OCI-LY7 (cell line): ENCODE measurements around the gene GLE1. TPM values are rescaled to one million over a fixed set of nuclear protein-coding genes. Genes with fewer than 3 reads are reported as not detected.
"Not testable (repeated sequence)": the region's sequence is repeated elsewhere in the genome, so short reads cannot be mapped to it uniquely, and the experiment has no call there.

Experiments
- BruUV-seq: library from RNA; stranded (reverse); fragments of 400-500 nt; replicated peaks from 2 replicates; lab custom pipeline; 2021; lab: Mats Ljungman, UMichigan
- CTCF ChIA-PET: fragments of 300-600 bp; sonication (Branson Sonifier 250); formaldehyde crosslinking; loops from one replicate; lab custom pipeline; 2022; ENCODE audit warnings: antibody characterized with exemption; ENCODE audit not compliant: unreplicated experiment; lab: Charles Lee
- POLR2A ChIA-PET: fragments of 300-600 bp; sonication (Branson Sonifier 250); formaldehyde crosslinking; loops from one replicate; lab custom pipeline; 2022; ENCODE audit warnings: antibody characterized with exemption; lab: Charles Lee
- DNase-seq: peaks from one replicate; pipeline ENCODE4 v3.0.0-alpha.2; 2015; ENCODE audit warnings: low spot score
- H2AFZ ChIP-seq: fragments of 200-600 bp; sonication (generic), shearing (Covaris generic); 2 replicates; pipeline ENCODE4 v1.6.1; 2014; ENCODE audit warnings: mild to moderate bottlenecking, antibody characterized with exemption, low read length, moderate library complexity
- H3K27ac ChIP-seq: fragments of 200-600 bp; sonication (generic); 2 replicates; pipeline ENCODE4 v1.5.1; 2014; ENCODE audit warnings: mixed run types, low read depth, mild to moderate bottlenecking, moderate library complexity, low read length, inconsistent platforms; ENCODE audit not compliant: poor library complexity, severe bottlenecking
- H3K36me3 ChIP-seq: fragments of 200-600 bp; sonication (generic); 2 replicates; pipeline ENCODE4 v1.6.1; 2014; ENCODE audit warnings: mild to moderate bottlenecking, antibody characterized with exemption, low read length, moderate library complexity, mixed read lengths; ENCODE audit not compliant: insufficient read depth
- H3K4me1 ChIP-seq: fragments of 200-600 bp; sonication (generic); 2 replicates; pipeline ENCODE4 v1.5.1; 2014; ENCODE audit warnings: mild to moderate bottlenecking, low read length; ENCODE audit not compliant: insufficient read depth, poor library complexity, severe bottlenecking
- H3K4me2 ChIP-seq: fragments of 200-600 bp; sonication (generic); 2 replicates; pipeline ENCODE4 v1.6.1; 2014; ENCODE audit warnings: mild to moderate bottlenecking, low read length
- H3K4me3 ChIP-seq: fragments of 200-600 bp; sonication (generic); 2 replicates; pipeline ENCODE4 v1.5.1; 2014; ENCODE audit warnings: mild to moderate bottlenecking, low read depth, low read length; ENCODE audit not compliant: poor library complexity, severe bottlenecking
- H3K79me2 ChIP-seq: fragments of 200-600 bp; sonication (generic); 2 replicates; pipeline ENCODE4 v1.6.1; 2016; ENCODE audit warnings: low read depth, mild to moderate bottlenecking, low read length, moderate library complexity, mixed read lengths; ENCODE audit not compliant: insufficient read depth
- H3K9me2 ChIP-seq: fragments of 200-600 bp; sonication (generic); 2 replicates; pipeline ENCODE4 v1.6.1; 2016; ENCODE audit warnings: mild to moderate bottlenecking, low read length, mixed read lengths; ENCODE audit not compliant: insufficient read depth
- H3K9me3 ChIP-seq: fragments of 200-600 bp; sonication (generic); 2 replicates; pipeline ENCODE4 v1.6.1; 2014; ENCODE audit warnings: mild to moderate bottlenecking, mixed run types, low read length, mixed read lengths
- H4K20me1 ChIP-seq: fragments of 200-600 bp; sonication (generic); 2 replicates; pipeline ENCODE4 v1.6.1; 2014; ENCODE audit warnings: mild to moderate bottlenecking, antibody characterized with exemption, low read length, moderate library complexity, mixed read lengths; ENCODE audit not compliant: insufficient read depth
- EZH2phosphoT487 ChIP-seq: fragments of 200-600 bp; sonication (generic); IDR thresholded peaks from 2 replicates; pipeline ENCODE4 v1.6.1; 2018; ENCODE audit warnings: low read depth, borderline replicate concordance, mild to moderate bottlenecking, mixed run types, antibody characterized with exemption, low read length, moderate library complexity, mixed read lengths
- intact Hi-C: fragments of 100-400 bp; cut with micrococcal nuclease; formaldehyde crosslinking; loops from one replicate; pipeline ENCODE4 v1.10.0; 2022; ENCODE audit not compliant: unreplicated experiment
- total RNA-seq, 2 experiments: library from RNA; depleted of rRNA in 1 of 2; stranded (reverse); fragments of >200 nt in 1 of 2; shearing (Covaris generic) in 1 of 2; gene quantifications; 2 replicates each; pipeline ENCODE4 v1.2.3, GENCODE V29; 2014 to 2022
- TF ChIP-seq, protein P1 (sequence below): fragments of 200-600 bp; sonication (generic); conservative IDR thresholded peaks from 2 replicates; pipeline ENCODE4 v1.5.1; 2014; ENCODE audit warnings: mild to moderate bottlenecking, antibody characterized with exemption, low read length, moderate library complexity, mixed read lengths

Gene GLE1
- total RNA-seq, 2 experiments from 2014 or later, result 30.8 to 45.2 TPM

DNA sequence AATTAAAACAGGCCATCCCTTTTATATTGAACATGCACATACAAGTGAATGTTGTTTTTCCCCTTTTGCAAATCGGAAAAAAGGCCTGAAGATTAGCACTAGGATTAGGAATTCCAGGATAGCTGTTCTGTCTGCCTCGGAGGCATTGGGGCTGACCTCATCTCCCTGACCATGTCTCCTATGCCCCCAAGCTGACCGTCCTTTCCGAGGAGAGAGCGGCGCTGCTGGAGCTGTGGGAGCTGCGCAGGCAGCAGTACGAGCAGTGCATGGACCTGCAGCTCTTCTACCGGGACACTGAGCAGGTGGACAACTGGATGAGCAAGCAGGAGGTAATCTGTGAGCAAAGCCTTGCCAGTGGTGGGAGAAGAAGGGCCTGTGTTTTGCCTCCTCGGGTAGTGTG is 76.2 kb downstream of the GLE1 start:
- H3K4me1 ChIP-seq, result no peaks in the 10 kb centered on the region
- no peak overlapping the region for H3K27ac ChIP-seq
- no peak for TF ChIP-seq EZH2phosphoT487
- TF ChIP-seq, protein P1, sequence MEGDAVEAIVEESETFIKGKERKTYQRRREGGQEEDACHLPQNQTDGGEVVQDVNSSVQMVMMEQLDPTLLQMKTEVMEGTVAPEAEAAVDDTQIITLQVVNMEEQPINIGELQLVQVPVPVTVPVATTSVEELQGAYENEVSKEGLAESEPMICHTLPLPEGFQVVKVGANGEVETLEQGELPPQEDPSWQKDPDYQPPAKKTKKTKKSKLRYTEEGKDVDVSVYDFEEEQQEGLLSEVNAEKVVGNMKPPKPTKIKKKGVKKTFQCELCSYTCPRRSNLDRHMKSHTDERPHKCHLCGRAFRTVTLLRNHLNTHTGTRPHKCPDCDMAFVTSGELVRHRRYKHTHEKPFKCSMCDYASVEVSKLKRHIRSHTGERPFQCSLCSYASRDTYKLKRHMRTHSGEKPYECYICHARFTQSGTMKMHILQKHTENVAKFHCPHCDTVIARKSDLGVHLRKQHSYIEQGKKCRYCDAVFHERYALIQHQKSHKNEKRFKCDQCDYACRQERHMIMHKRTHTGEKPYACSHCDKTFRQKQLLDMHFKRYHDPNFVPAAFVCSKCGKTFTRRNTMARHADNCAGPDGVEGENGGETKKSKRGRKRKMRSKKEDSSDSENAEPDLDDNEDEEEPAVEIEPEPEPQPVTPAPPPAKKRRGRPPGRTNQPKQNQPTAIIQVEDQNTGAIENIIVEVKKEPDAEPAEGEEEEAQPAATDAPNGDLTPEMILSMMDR, result no peak
- no TSS peak for BruUV-seq
- H3K79me2 ChIP-seq, result no peaks in the 10 kb centered on the region
- H3K9me3 ChIP-seq, result no peaks in the 10 kb centered on the region
- DNase-seq, result no peak
- ChIA-PET CTCF (no interaction called here), POLR2A (no interaction called here)
- H4K20me1 ChIP-seq, result no peaks in the 10 kb centered on the region
- no peaks in the 10 kb centered on the region for H3K9me2 ChIP-seq
- intact Hi-C loops, result no loop called here
- H3K36me3 ChIP-seq, result peaks cover 98% of the 10 kb centered on the region
- no peak overlapping the region for H3K4me3 ChIP-seq
- H2AFZ ChIP-seq, result no peak overlapping the region
- H3K4me2 ChIP-seq, result no peak overlapping the region

- H3K27ac ChIP-seq, H3K9me3 ChIP-seq, H3K79me2 ChIP-seq, BruUV-seq, H3K4me2 ChIP-seq, CTCF ChIA-PET, H4K20me1 ChIP-seq, DNase-seq, H2AFZ ChIP-seq, H3K9me2 ChIP-seq, H3K4me3 ChIP-seq, H3K4me1 ChIP-seq, intact Hi-C loops: not testable (repeated sequence)
- POLR2A ChIA-PET, result interaction anchor here (0.5 kb wide), 1 partner anchor 8 kb away, joined by 3 read pairs; no protein-coding TSS in a partner anchor
- H3K36me3 ChIP-seq, result peaks cover 95% of the 10 kb centered on the region
These were observed 80.6 kb downstream of the GLE1 start for GRCh38 chr9:128585155-128585554.

GRCh38 chr9:128586934-128587333 is 82.4 kb downstream of the GLE1 start:
- DNase-seq, H3K9me3 ChIP-seq, H3K4me1 ChIP-seq, CTCF ChIA-PET, H3K9me2 ChIP-seq, intact Hi-C loops, H3K79me2 ChIP-seq, H2AFZ ChIP-seq, BruUV-seq, H3K4me3 ChIP-seq, H3K27ac ChIP-seq, H4K20me1 ChIP-seq, H3K4me2 ChIP-seq: not testable (repeated sequence)
- H3K36me3 ChIP-seq, result peaks cover 93% of the 10 kb centered on the region
- POLR2A ChIA-PET, result interaction anchor here (0.7 kb wide), 2 partner anchors 9 to 39 kb away, joined by 3 to 5 read pairs; no protein-coding TSS in a partner anchor

GRCh38 chr9:128587453-128587852 is 82.9 kb downstream of the GLE1 start:
- DNase-seq, result no peak
- H4K20me1 ChIP-seq, result no peaks in the 10 kb centered on the region
- POLR2A ChIA-PET, result no interaction called here
- no peaks in the 10 kb centered on the region for H3K9me2 ChIP-seq
- no peaks in the 10 kb centered on the region for H3K9me3 ChIP-seq
- no TSS peak for BruUV-seq
- H3K4me2 ChIP-seq, result no peak overlapping the region
- no peak overlapping the region for H3K4me3 ChIP-seq
- no peaks in the 10 kb centered on the region for H3K79me2 ChIP-seq
- TF ChIP-seq, protein P1, result no peak
- no peak for TF ChIP-seq EZH2phosphoT487
- no peaks in the 10 kb centered on the region for H3K4me1 ChIP-seq
- peaks cover 92% of the 10 kb centered on the region for H3K36me3 ChIP-seq
- intact Hi-C loops, result no loop called here
- H2AFZ ChIP-seq, result no peak overlapping the region
- no peak overlapping the region for H3K27ac ChIP-seq
- CTCF ChIA-PET, result no interaction called here
